ENCODE data around the gene PLCB1. TPM values are rescaled to one million over a fixed set of nuclear protein-coding genes. Genes with fewer than 3 reads are reported as not detected.

PLCB1 gene
- total and polyA plus RNA-seq, 2 donors (not counting 3 experiments of a cell fraction or from before 2014, with no cell fraction given) = 10.2 to 53.4 TPM

DNA sequence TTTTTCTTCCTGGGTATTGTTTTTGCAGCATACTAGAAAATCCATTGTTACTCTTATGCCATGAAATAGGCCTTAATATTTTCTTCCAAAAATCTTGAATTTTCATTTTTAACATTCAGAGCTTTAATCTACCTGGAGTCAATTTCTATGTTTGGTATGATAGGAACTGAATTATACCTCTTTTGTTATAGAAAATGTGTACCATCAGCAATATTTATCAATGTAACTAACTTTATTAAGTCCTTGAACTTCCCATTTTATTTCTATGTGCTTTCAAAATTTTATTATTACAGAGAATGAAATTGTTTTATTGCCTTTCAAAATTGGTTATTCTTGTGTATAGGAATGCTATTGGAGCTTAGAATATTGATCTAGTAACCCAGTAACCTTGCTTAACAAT, 68.2 kb downstream of the PLCB1 start:
- no peak overlapping the region for H3K9ac ChIP-seq (replicated peaks; ENCODE audit: extremely low read depth, insufficient read depth, low read length)
- no peak overlapping the region for H3K27ac ChIP-seq (ENCODE audit: insufficient read depth, low read depth, low read length)
- POLR2A ChIA-PET = no interaction called here
- no peak overlapping the region for H3K4me3 ChIP-seq (replicated peaks in 1 of 3; ENCODE audit: insufficient read depth in 1 of 3, low read depth in 1 of 3, low read length in 3 of 3)
- H3K4me1 ChIP-seq (ENCODE audit: control insufficient read depth, extremely low read depth, insufficient read depth, low read length) = no peaks in the 10 kb centered on the region
- H3K9me3 ChIP-seq (replicated peaks; ENCODE audit: control insufficient read depth, insufficient read depth, low read length) = no peaks in the 10 kb centered on the region
- intact Hi-C loops (cut with micrococcal nuclease) = no loop called here
- CTCF ChIA-PET = no interaction called here
- FAIRE-seq (no peak), DNase-seq (ENCODE audit: low read depth, low spot score) (no peak)
- no peaks in the 10 kb centered on the region for H3K9me1 ChIP-seq (replicated peaks; ENCODE audit: control insufficient read depth, extremely low read depth, insufficient read depth, low read length)
- H3K79me2 ChIP-seq (ENCODE audit: control insufficient read depth, insufficient read depth, low read length) = peaks cover 5% of the 10 kb centered on the region
- TF ChIP-seq, protein P1, sequence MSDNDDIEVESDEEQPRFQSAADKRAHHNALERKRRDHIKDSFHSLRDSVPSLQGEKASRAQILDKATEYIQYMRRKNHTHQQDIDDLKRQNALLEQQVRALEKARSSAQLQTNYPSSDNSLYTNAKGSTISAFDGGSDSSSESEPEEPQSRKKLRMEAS (IDR thresholded peaks at IDR 0.05; ENCODE audit: insufficient read depth, insufficient read length) = no peak
- TF ChIP-seq GATA2 (IDR thresholded peaks at IDR 0.05; ENCODE audit: insufficient read depth, insufficient read length, low read depth, low read length) (no peak), POLR2AphosphoS5 (IDR thresholded peaks at IDR 0.05; ENCODE audit: insufficient read depth, low read depth, low read length) (no peak), MYC (IDR thresholded peaks at IDR 0.05; ENCODE audit: low read depth, low read length) (no peak), JUN (IDR thresholded peaks at IDR 0.05; ENCODE audit: borderline replicate concordance, insufficient read depth, insufficient read length, low read depth) (no peak), FOS (IDR thresholded peaks at IDR 0.05; ENCODE audit: borderline replicate concordance, insufficient read depth, low read length) (no peak), POLR2A (IDR thresholded peaks at IDR 0.05; ENCODE audit: low read depth, low read length) (no peak), EZH2 (IDR thresholded peaks at IDR 0.05; ENCODE audit: borderline replicate concordance, low read depth, low read length, severe bottlenecking) (no peak)
- TF ChIP-seq, protein P2, sequence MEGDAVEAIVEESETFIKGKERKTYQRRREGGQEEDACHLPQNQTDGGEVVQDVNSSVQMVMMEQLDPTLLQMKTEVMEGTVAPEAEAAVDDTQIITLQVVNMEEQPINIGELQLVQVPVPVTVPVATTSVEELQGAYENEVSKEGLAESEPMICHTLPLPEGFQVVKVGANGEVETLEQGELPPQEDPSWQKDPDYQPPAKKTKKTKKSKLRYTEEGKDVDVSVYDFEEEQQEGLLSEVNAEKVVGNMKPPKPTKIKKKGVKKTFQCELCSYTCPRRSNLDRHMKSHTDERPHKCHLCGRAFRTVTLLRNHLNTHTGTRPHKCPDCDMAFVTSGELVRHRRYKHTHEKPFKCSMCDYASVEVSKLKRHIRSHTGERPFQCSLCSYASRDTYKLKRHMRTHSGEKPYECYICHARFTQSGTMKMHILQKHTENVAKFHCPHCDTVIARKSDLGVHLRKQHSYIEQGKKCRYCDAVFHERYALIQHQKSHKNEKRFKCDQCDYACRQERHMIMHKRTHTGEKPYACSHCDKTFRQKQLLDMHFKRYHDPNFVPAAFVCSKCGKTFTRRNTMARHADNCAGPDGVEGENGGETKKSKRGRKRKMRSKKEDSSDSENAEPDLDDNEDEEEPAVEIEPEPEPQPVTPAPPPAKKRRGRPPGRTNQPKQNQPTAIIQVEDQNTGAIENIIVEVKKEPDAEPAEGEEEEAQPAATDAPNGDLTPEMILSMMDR (IDR thresholded peaks at IDR 0.05; ENCODE audit: extremely low read depth in 1 of 2, insufficient read depth in 1 of 2, low read depth in 1 of 2, low read length in 2 of 2) = no peak
- no TSS peak for BruUV-seq (replicated peaks)
- H3K36me3 ChIP-seq (ENCODE audit: control insufficient read depth in 2 of 2, extremely low read depth in 1 of 2, insufficient read depth in 2 of 2, low read length in 2 of 2) = no peaks in the 10 kb centered on the region
- H4K20me1 ChIP-seq (replicated peaks; ENCODE audit: control insufficient read depth, extremely low read depth, insufficient read depth, low read length) = no peaks in the 10 kb centered on the region
- H2AFZ ChIP-seq (ENCODE audit: low read depth, low read length) = no peak overlapping the region
- dilution Hi-C loops (cut with MboI; ENCODE audit: extremely low pct_ligation_motif_present, low sequenced_read_pairs) = no loop called here
- no peak overlapping the region for H3K4me2 ChIP-seq (ENCODE audit: insufficient read depth, low read length)
- H3K27me3 ChIP-seq (ENCODE audit: control insufficient read depth in 2 of 2, insufficient read depth in 2 of 2, low read length in 2 of 2) = no peaks in the 10 kb centered on the region
